Activated CD4-positive, CD25-positive, alpha-beta regulatory T cell treated with anti-CD3 and anti-CD28 coated beads, Interleukin-2, amount 50 U/mL, for 16 hours (primary cell): ENCODE measurements around the gene CCDC80.

Experiments used
- DNase-seq: peaks from one replicate; pipeline ENCODE4 v3.0.0-alpha.2; 2020; ENCODE audit warnings: low read depth, low spot score

CCDC80 gene, protein sequence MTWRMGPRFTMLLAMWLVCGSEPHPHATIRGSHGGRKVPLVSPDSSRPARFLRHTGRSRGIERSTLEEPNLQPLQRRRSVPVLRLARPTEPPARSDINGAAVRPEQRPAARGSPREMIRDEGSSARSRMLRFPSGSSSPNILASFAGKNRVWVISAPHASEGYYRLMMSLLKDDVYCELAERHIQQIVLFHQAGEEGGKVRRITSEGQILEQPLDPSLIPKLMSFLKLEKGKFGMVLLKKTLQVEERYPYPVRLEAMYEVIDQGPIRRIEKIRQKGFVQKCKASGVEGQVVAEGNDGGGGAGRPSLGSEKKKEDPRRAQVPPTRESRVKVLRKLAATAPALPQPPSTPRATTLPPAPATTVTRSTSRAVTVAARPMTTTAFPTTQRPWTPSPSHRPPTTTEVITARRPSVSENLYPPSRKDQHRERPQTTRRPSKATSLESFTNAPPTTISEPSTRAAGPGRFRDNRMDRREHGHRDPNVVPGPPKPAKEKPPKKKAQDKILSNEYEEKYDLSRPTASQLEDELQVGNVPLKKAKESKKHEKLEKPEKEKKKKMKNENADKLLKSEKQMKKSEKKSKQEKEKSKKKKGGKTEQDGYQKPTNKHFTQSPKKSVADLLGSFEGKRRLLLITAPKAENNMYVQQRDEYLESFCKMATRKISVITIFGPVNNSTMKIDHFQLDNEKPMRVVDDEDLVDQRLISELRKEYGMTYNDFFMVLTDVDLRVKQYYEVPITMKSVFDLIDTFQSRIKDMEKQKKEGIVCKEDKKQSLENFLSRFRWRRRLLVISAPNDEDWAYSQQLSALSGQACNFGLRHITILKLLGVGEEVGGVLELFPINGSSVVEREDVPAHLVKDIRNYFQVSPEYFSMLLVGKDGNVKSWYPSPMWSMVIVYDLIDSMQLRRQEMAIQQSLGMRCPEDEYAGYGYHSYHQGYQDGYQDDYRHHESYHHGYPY

DNA sequence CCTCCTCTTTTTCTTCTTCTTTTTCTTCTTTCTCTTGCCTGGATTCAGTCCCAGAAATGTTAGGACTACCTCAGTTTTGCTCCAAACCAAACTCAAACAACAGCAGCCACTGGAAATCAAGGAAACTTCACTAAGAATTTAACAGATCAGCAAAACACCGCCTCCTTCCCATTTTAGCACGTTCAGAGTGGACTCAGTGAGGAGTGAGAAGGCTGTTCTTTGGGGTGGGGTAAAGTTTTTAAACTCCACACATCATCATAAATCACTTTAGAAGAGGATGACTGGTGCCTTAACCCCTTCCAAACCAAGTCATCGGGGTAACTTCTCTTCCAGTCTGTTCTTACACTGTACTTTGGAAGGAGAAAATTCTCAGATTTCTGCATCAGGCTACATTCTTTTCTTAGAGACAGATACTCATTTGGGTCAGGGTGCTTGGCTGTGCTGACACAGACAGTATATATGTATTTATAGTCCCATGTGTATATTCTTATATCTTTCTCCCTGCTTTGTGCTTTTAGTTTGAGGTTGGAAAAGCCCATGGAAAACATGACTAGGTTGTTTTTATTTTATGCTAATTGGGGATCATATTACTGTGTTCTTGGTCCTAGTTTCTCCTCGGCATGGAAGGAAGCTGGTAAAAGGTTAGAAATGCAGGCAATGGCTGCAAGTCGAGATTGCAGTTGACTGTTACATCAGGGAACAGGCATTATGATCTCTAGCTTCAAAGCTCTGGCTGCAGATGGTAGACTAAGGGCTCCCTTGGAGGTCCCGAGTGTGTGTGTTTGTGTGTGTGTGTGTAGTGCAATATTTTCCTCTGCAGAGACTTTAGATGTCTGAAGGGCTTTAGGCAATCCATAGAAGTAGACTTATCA is at the start of gene CCDC80:
TSS of gene CCDC80 (minus strand) at position 214 of the 872 bp plus-strand sequence. CDS start 1,238 bp downstream, outside the sequence.
- no peak for DNase-seq

DNA sequence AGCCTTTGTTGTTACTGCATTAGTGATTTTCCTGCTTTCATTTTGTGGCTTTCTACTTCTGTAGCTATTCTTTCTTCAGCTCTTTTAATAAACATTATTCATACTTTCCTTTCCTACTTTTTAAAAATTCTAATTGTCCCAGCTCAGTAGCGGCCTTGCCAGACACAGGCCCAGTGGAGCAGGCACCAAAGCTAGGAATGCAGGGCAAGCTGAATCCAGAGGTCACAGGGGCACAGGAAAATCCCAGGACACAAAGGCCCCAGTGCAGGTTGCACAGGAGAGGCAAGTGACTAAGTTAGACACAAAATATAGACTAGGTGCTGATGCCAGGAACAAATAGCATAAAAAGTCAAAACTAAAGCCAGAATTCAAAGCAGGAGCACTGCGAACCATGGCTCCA is 49.0 kb upstream of the CCDC80 start:
- DNase-seq = no peak

DNA sequence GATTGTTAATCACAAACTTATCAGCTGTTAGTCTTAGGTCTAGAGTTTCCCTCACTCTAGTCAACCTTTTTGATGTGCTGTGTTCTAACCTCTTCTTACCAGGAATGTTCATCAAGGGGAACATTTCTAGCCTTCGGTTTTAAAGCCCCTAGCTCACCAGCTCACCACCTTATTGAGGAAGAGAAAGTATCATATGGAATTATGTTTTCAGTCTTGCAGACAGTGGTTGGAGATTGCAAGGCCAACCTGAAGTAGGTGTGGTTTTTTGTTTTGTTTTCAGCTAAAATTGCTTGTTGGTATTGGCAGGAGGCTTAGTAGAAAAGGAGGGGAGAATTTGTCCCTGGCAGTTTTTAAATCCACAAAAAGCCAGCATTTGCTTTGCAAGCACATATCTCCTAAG is 48.4 kb upstream of the CCDC80 start:
- DNase-seq = no peak

DNA sequence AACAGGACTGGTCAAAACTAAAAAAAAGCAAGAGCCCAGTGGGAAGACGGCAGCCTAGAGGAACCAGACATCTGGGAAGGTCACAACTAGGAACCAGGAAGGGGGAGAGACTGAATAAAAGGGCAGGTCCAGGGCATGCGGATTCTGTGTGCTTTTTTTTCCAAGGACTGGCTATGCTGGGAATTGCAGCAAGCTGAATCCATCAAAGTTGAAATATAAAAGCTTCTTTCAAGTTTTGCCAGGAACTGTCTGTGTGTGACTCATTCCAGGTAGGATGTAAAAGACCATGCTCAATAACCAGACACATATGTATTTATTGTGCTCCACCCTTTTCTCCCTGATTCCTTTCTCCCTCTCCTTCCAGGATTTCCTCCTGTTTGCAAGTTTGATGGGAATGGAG is 47.9 kb upstream of the CCDC80 start:
- no peak for DNase-seq

DNA sequence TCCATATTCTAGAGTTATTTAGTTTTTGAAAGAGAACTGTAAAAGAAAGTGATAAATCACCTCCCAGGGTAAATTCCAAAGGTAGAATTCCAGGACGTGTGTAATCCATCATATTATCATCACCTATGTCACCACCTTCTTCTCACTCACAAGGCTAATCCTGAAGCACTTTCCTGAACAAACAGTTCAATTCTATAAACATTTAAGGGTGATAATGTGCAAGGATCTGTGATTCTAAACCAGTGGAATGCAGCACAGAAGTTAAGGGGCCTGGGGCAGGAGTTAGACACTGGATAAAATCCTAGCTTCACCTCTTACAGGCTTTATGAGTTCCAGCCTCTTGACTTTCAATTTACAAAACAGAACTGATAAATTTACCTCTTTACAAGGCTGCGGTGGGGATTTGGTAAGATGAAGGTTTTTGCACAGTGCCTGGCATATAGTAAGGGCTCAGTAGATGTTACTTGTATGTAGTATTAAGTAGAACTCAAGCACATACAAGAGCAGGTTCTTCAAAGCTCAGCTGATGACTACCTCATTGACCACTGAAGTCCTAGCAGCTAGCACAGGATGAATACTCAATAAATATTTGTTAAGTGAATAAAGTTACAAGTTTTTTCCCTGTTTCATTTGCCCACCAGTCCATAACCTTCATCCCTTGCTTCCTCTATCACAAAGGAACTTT is 47.3 kb upstream of the CCDC80 start:
- DNase-seq = no peak

DNA sequence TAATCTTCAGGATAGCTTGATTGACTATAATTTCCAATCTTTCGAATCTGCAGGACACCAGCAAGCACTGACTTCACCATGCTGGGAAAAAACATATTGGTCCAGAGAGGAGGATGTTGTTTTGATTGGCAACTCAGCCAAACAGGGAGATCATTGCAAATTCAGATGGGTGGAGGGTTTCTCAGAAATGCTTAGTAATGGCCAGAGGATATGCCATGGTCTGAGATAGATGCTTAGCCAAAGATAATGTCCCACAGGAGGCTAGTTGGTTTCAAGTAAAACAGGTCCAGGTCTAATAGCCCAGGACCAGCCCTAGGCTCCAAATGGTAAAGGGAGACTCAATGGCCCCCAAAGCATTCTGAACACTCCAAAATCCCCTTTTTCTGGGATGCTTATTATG is 46.7 kb upstream of the CCDC80 start:
- no peak for DNase-seq

DNA sequence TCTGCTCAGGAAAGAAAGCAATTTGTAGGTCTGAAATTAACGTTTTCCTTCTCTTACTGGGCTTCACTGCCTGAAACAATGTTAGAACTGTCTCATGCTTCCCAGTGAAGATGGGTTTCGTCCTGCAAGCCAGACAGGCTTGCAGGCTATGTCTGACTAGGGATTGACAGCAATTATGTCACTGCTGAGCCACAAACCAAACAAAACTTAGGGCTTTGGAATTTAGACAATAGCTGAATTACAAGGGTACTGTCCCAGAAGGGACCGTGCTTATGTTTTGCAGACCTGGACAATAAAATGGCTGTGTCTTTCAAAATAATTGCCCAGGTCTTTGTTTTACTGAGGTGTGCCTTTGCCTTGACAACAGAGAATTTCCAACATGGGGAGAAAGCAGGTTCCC is 46.3 kb upstream of the CCDC80 start:
- DNase-seq = no peak

DNA sequence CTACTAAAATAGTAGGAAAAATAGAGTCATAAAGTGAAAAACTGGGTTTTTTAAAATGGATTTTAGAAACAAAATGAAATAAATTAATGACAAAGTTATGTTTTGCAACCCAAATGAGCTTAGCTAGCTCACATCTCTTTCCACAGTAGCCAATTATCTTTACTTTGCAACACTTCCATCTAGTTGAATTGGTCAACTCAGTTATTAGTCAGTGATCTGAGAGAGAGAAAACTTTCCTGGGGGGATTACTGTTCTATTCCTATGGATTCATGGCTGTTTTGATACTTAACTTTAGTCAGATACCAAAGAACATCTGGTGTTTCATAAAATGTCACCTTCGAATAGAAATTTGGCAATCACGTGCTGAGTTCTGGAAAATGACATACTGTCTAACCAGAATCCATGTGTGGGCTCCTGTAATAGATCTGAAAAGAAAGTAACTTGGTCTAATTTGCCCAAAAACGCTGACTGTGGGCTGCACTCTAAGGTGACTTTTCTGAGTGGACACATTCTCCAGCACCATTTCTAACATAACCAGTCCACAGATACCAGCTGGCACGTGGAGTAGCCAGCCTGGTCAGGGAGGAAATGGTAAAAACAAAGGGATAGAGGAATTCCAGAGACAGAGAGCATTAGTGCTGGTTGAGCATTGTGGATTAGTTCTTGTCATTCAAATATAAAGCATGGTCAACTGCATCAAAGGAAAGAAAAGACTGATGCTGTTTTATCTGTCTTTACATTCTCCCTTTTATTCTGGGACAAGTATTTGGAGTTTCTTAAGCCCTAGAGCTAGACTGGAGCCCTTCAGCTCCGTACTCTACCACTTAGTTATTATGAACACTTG is 45.2 kb upstream of the CCDC80 start:
- DNase-seq = no peak

DNA sequence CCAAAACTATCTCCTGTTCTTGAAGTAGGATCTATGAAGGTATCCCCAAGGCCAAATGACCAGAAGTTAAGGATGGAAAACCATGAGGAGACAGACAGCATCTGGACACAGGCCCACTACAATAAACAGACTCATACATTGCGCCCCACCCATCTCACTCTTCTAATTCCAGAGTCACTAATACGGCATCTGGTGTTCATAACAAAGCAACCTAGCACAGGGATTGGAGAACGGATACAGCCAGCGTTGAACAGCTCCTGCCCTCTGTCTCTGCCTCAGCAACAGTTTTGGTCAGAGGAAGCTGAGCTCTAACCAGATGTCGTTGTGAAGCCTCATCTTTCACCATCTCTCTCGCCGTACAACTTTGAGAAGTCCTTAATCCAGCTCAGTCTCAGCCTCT is 44.5 kb upstream of the CCDC80 start:
- no peak for DNase-seq

DNA sequence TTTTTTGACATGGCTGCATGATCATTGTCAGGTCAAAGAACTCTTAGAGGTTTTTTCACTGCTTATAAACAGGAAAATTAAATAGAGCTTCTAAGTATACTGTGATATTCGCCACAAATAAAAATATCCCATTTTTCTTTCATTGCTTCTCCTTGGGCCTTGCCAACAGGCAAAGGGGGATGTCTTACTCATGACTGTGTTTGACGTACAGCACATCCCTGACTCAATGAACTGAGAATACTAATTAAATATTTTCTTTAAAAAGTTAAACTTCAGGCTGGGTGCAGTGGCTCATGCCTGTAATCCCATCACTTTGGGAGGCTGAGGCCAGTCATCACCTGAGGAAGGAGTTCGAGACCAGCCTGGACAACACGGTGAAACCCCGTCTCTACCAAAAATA is 41.4 kb upstream of the CCDC80 start:
- DNase-seq = no peak

DNA sequence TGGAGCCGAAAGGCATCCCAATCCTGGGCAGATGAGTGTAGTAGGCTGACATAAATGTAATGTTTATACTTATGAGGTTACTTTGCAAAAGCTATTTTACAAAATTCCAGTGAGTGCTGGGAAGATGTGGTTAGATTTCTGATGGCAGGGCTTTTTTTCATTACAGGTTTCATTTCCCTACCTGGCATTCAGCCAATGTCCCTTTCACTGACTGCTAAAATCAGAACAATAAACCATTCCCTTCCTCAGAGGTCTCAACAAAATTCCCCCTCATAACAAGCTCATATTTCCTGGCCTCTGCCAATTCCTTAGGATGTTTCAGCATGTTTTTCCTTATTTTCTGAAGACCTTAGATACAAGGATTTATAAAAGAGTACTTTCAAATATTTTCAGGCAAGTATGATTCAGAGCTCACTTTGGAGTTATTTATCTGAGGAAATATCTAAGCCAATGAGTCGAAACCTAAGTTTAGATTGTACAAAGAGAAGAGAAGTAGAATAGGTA is 40.9 kb upstream of the CCDC80 start:
- no peak for DNase-seq

DNA sequence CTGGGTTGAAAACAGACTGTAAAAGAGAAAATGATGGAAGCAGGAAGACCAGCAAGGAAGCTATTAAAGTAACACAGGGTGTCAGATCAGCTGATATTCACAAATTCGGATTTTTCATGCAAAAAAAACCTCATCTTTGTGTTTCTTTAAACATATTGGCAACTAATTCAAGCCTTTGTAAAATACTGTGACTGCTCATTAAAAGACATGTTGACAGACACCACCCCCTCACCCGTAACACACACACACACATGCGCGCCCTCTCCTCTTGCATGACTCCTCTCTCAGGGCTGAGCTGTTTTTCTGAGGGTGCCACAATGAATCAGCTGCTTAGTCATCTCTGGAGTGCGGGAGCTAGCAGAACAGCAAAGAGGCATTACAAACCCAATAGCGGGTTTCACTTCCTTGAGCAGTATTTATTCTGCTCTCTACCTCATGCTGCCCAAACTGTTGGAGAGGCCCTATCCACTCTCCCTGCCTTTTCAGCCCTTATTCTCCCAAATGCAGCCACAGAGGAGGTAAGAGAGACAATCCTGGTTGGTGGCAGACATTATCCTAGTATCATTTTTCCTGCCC is 35.8 kb upstream of the CCDC80 start:
- peak; percentile 74 for DNase-seq

DNA sequence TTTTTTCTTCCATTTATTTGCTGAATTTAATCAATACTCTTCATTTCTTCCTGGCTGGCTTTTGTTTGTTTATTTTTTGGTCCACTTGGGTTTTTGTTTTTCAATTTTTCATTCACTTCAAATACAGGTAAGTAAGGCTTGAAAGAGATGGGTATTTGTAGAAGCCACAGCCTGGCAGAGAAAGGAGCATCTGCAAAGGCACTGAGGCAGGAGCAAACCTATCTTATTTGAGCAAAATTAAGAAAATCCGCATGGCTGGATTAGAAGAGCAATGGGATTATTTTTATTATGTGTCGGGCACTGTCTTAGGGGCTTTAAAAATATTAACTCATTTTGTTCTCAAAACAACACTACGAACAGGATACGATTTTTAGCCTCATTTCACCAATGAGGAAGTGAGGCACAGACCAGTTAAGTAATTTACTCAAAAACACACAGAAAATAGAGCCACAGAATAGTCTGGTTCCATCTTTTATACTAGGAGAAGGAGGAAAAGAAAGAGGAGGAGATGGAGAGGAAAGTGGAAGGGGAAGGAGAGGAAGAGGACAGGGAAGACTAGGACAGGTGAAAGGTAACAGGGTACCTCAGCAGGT is 35.1 kb upstream of the CCDC80 start:
- DNase-seq = no peak

DNA sequence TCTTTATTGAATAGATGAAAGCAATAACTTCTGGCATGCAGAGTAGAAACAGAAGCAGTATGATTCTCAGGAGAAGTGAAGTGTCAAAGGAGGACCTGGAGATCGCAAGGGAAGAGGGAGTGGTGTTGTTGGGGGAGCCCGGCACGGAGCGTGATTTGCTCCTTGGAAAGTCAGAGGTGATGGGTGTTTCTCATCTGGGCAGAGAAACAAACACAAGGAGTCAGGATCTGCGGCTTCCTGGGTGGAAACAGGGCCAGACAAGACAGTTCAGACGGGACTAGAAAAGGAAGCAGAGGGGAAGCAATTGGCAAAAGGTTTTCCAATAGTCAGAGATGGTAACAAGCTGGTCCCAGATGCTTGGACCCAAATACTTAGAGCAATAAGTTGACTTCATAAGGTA is 34.4 kb upstream of the CCDC80 start:
- no peak for DNase-seq

DNA sequence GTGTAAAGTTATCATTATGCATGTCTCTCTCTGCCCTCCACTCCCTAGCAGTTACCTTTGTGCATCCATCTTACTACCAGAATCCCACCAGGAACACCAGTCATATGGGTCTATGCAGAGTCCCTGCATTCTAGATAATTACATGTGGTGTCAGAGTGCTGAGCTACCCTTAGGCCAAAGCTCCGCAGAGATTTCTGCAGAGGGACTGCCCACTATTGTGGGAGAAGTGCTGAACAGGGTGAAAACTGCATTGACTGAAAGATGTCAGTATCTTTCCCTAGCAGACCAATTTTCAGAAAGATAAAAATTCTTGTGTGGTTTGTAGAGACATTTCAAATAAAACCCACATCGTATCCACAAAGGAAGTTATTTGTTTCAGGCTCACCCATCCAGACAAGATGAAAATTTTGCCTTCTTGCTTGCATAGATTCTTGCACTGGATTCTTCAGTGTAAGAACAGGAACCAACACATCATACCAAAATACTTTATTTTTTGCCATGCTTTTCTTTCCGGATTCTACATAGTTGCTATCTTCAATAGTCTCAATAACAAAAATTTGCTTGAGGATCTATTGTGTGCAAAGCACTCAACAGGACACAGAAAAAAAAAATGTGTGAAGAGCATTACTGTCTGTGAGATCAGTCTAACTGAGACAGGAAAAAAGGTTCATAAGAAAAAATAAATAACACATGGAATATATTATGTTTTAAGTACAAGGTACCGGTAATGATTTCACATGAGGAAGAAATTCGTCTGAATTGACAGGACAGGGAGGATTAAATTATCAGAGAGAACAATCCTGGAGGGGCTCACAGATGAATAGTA is 32.0 kb upstream of the CCDC80 start:
- no peak for DNase-seq

DNA sequence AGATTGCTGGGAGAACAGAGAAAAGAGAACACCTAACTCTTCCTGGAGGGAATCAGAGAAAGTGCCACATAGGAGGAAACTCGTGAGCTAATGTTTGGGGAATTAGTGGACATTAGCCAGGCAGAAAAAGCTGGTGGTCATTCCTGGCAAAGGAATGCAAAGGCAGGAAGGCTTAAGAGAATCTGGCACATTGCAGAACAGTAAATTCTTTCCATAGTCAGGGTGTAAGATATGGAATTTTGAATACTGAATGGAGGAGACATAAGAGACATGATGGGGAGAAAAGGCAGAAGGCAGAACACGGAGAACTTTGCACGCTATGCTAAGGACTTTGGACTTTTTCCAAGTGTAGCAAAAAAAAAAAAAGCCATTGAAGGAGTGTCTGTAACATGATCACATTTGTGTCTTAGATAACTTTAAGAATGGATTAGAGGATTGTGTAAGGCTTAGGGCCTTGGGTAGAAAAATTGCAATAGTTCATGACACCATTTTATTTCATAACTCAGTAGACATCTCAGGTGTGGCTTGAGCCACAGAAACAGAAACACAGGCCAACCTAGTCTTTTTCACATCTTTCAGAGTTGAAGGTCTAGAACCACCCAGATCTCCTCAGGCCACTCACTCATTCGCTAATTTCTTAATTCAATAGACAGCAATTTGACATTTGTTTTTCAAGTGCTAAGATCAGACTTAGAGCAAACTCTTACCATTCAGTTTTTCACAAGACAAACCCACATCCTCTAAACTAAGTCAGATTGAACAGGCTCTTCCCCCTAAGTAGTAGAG is 31.2 kb upstream of the CCDC80 start:
- DNase-seq = no peak

DNA sequence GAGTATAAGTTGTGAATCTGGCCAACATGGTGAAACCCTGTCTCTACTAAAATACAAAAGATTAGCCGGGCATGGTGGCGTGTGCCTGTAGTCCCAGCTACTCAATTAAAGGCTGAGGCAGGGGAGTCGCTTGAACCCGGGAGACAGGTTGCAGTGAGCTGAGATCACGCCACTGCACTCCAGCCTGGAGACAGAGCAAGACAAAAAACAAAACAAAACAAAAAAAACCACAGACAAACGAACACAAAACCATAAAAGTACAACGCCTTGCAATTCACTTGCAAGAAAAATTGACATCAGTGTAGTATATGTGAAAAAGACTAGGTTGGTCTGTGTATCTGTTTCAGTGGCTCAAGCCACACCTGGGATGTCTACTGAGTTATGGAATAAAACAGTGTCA is 29.9 kb upstream of the CCDC80 start:
- no peak for DNase-seq

DNA sequence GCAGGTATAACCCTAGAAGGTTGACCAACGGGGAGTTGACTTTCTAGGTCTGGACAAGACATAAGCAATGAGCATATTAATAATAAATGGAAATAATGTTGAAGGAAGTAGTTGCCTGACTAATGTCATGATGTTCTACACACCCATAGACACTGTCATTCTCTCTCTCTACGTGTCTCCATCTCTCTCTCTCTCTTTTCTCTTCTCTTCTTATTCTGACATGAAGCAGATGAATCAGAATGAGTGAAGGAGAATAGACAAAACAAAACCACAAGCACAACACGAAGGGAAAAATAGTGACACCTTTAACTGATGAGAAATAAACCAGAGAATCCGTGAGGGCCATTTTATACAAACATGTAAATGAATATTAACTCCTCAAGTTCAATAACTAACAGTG is 26.7 kb upstream of the CCDC80 start:
- DNase-seq = no peak
